Uterus (tissue), 4 donors: ENCODE measurements around the gene KLHL8. TPM values are rescaled to one million over a fixed set of nuclear protein-coding genes. Genes with fewer than 3 reads are reported as not detected.
A peak's percentile ranks its signal among the peaks of the same experiment; 100 is the strongest.

Source experiments
- DNase-seq, 2 donors: peaks; one replicate each; pipeline ENCODE4 v3.0.0-alpha.2; 2019 to 2020
- H3K27ac ChIP-seq, 2 donors: fragments of 200-600 bp; sonication (generic); 1 replicate in 1 of 2; 2 replicates in 1 of 2; pipeline ENCODE4 v1.5.1; 2016 to 2018
- H3K27me3 ChIP-seq, 2 donors: fragments of 200-600 bp; sonication (generic); one replicate each; pipeline ENCODE4 v1.5.1; 2018 to 2019; ENCODE audit warnings: control low read depth in 1 of 2
- H3K36me3 ChIP-seq, 2 donors: fragments of 200-600 bp; sonication (generic); one replicate each; pipeline ENCODE4 v1.5.1; 2019; ENCODE audit warnings: control low read depth in 1 of 2
- H3K4me1 ChIP-seq, 2 donors: fragments of 200-600 bp; sonication (generic); one replicate each; pipeline ENCODE4 v1.5.1; 2018 to 2019; ENCODE audit warnings: control low read depth in 1 of 2
- H3K4me3 ChIP-seq, 2 donors: fragments of 200-600 bp; sonication (generic); 1 replicate in 1 of 2; 2 replicates in 1 of 2; pipeline ENCODE4 v1.5.1; 2018 to 2019; ENCODE audit warnings: mild to moderate bottlenecking in 1 of 2
- H3K9me3 ChIP-seq, 2 donors: fragments of 200-600 bp; sonication (generic); one replicate each; pipeline ENCODE4 v1.5.1; 2019; ENCODE audit warnings: control low read depth in 1 of 2
- POLR2A ChIP-seq, 2 donors: fragments of 450-650 bp; IDR thresholded peaks; one replicate each; pipeline ENCODE4 v1.6.1; 2016; ENCODE audit warnings: antibody characterized with exemption in 2 of 2, mild to moderate bottlenecking in 1 of 2, moderate library complexity in 1 of 2
- intact Hi-C: fragments of 100-400 bp; cut with DNase I; formaldehyde crosslinking; loops from one replicate; pipeline ENCODE4 v1.15.1; 2023; ENCODE audit warnings: low total_unique reads
- total RNA-seq, 4 donors: library from RNA; depleted of rRNA in 3 of 4; stranded (reverse); fragments of >200 nt in 3 of 4; gene quantifications; one replicate each; pipeline versions ENCODE4 v1.1.0 to v1.2.4, GENCODE V29; 2014 to 2023
- TF ChIP-seq, protein P1 (sequence below), 4 experiments: fragments of 200-600 bp in 2 of 4; fragments of 450-650 bp in 2 of 4; sonication (generic) in 2 of 4; IDR thresholded peaks; one replicate each; pipeline ENCODE4 v1.5.1; 2016 to 2019; ENCODE audit warnings: antibody characterized with exemption in 4 of 4, mild to moderate bottlenecking in 2 of 4, moderate library complexity in 1 of 4
- donor health status: DM: yes; HTN: yes; CAD: no.

KLHL8 gene
- total RNA-seq, 4 donors from 2014 or later = 10.0 to 31.8 (median 24.5) TPM

DNA sequence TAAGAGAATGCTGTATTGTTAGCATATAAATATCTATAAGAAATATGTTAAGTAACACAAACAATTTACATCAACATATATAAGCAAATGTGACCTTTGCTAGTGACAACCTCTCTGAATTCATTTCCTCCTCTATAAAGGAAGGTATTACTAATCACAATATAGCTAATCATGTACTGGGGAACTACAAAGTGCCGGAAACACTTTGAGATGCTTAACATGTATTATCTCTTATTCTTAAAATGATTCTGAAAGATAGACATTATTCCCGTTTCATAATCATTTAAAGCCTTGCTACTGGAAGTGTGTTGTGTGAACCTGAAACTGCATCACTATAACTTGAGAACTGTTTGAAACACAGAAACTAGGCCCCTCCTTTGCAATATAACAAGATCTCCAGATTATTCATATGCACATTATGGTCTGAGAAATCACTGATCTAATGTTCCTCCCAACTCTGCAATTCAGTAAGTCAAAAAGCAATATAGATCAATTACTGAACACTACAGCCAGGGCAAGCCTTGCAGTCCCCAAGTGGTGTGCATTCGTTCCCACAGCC lies 54.0 kb downstream of the KLHL8 start:
- Histone ChIP-seq H3K27ac (no peak overlapping the region), H3K9me3 (no peaks in the 10 kb centered on the region), H3K27me3 (no peaks in the 10 kb centered on the region), H3K4me3 (no peak overlapping the region), H3K36me3 (no peaks in the 10 kb centered on the region), H3K4me1 (no peaks in the 10 kb centered on the region)
- TF ChIP-seq, protein P1, sequence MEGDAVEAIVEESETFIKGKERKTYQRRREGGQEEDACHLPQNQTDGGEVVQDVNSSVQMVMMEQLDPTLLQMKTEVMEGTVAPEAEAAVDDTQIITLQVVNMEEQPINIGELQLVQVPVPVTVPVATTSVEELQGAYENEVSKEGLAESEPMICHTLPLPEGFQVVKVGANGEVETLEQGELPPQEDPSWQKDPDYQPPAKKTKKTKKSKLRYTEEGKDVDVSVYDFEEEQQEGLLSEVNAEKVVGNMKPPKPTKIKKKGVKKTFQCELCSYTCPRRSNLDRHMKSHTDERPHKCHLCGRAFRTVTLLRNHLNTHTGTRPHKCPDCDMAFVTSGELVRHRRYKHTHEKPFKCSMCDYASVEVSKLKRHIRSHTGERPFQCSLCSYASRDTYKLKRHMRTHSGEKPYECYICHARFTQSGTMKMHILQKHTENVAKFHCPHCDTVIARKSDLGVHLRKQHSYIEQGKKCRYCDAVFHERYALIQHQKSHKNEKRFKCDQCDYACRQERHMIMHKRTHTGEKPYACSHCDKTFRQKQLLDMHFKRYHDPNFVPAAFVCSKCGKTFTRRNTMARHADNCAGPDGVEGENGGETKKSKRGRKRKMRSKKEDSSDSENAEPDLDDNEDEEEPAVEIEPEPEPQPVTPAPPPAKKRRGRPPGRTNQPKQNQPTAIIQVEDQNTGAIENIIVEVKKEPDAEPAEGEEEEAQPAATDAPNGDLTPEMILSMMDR (IDR thresholded peaks at IDR 0.05) = no peak
- TF ChIP-seq POLR2A (IDR thresholded peaks at IDR 0.05) = no peak
- intact Hi-C loops = no loop called here
- DNase-seq = no peak

DNA sequence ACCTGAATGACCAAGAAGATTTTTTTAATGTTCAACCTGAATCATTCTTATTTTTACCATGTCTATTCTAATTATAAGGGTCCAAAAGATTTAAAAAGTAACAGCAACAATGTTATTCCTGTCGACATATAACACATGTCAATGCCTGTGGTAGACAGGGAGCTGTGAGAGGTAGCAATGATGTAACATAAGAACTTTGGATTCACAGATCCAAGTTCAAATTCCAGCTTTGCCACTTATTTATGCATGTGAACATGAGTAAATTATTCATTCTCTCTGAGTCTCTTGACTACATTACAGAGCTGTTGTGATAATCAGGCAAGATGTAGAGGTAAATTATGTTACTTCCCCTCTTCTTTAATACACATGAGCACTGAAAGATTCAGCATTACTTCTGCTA lies 54.5 kb downstream of the KLHL8 start:
- Histone ChIP-seq H3K27me3 (no peaks in the 10 kb centered on the region), H3K36me3 (no peaks in the 10 kb centered on the region), H3K4me1 (no peaks in the 10 kb centered on the region), H3K4me3 (no peak overlapping the region), H3K9me3 (no peaks in the 10 kb centered on the region), H3K27ac (no peak overlapping the region)
- intact Hi-C loops = no loop called here
- no peak for DNase-seq
- no peak for TF ChIP-seq POLR2A (IDR thresholded peaks at IDR 0.05)
- TF ChIP-seq, protein P1 (IDR thresholded peaks at IDR 0.05) = no peak

DNA sequence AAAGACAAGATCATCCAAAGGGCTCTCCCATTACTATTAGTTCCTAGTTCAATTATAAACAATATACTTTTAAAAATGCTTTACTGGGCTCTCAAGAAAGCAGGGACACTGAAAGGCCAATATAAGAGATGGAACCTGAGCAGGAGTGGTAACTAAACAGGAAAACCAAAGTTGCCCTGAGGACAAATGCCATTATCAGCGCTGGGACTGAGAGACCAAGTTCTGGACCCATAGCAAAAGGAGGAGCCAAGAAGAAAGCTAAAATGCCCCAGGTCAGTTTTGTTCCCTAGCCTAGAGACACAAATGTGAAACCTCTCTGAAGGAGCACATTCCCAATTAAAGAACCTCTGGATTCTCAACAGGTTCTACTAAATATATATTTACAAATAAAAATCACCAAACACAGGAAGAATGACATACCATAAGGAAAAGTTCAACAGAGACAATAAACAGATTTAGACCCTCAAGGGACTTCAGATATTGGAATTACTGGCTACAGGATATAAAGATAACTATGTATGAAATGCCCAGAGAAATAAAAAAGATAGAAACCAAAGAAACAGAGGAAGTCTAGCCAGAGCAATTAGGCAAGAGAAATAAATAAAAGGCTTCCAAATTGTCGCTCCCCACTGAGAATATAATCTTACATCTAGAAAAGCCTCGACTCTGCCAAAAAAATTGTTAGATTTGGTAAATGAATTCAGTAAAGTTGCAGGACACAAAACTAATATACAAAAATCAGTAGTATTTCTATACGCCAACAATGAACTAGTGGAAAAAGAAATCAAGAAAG lies 67.1 kb downstream of the KLHL8 start:
- no peak overlapping the region for H3K4me3 ChIP-seq
- TF ChIP-seq POLR2A (IDR thresholded peaks at IDR 0.05) = no peak
- TF ChIP-seq, protein P1 (IDR thresholded peaks at IDR 0.05) = no peak
- H3K9me3 ChIP-seq = no peaks in the 10 kb centered on the region
- H3K27ac ChIP-seq = peak overlapping the region in 1 of 2 donors; percentile 66
- no peak for DNase-seq
- intact Hi-C loops = loop anchor here (10.0 kb wide), 1 partner anchor 82 kb away; no protein-coding TSS in a partner anchor
- no peaks in the 10 kb centered on the region for H3K36me3 ChIP-seq
- H3K4me1 ChIP-seq = peaks cover 0 to 11% of the 10 kb centered on the region in 2 donors
- no peaks in the 10 kb centered on the region for H3K27me3 ChIP-seq

DNA sequence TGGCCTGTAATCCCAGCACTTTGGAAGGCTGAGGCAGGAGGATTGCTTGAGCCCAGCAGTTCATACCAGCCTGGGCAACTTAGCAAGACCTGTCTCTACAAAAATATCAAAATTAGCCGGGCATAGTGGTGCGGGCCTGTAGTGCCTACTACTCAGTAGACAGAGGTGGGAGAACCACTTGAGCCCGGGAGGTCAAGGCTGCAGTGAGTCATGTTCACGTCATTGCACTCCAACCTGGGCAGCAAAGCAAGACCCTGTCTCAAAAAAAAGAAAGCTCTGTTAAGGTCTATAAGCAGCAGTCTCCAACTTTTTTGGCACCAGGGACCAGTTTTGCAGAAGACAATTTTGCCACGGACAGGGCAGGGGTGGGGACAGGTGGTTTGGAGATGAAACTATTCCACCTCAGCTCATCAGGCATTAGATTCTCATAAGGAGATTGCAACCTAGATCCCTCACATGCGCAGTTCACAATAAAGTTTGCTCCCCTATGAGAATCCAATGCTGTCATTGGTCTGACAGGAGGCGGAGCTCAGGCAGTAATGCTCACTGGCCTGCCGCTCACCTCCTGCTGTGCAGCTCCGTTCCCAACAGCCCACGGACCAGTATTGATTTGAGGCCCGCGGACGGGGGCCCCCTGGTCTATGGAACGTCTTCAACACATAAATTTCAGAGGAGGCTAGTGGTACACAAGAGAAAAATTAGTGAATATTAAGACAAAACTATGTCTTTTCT lies 67.9 kb downstream of the KLHL8 start:
- H3K36me3 ChIP-seq = no peaks in the 10 kb centered on the region
- TF ChIP-seq, protein P1 (IDR thresholded peaks at IDR 0.05) = no peak
- TF ChIP-seq POLR2A (IDR thresholded peaks at IDR 0.05) = no peak
- intact Hi-C loops = loop anchor here (10.0 kb wide), 1 partner anchor 82 kb away; no protein-coding TSS in a partner anchor
- no peak overlapping the region for H3K4me3 ChIP-seq
- no peaks in the 10 kb centered on the region for H3K9me3 ChIP-seq
- peaks cover 0 to 11% of the 10 kb centered on the region in 2 donors for H3K4me1 ChIP-seq
- peak in 1 of 2 donors; percentile 30 for DNase-seq
- no peaks in the 10 kb centered on the region for H3K27me3 ChIP-seq
- H3K27ac ChIP-seq = peak overlapping the region; percentile 21 to 66
